ENCODE measurements around the gene ARAP2.

- no peak for TF ChIP-seq CTCF (conservative IDR thresholded peaks at IDR 0.05; ENCODE audit: low read length)
- TF ChIP-seq EZH2phosphoT487 (IDR thresholded peaks at IDR 0.05; ENCODE audit: borderline replicate concordance, low read depth, low read length) = no peak
These were observed 8.2 kb downstream of the ARAP2 start for GRCh38 chr4:36236159-36236558.
